ENCODE data around the gene TMEM63C.

The TMEM63C gene

DNA sequence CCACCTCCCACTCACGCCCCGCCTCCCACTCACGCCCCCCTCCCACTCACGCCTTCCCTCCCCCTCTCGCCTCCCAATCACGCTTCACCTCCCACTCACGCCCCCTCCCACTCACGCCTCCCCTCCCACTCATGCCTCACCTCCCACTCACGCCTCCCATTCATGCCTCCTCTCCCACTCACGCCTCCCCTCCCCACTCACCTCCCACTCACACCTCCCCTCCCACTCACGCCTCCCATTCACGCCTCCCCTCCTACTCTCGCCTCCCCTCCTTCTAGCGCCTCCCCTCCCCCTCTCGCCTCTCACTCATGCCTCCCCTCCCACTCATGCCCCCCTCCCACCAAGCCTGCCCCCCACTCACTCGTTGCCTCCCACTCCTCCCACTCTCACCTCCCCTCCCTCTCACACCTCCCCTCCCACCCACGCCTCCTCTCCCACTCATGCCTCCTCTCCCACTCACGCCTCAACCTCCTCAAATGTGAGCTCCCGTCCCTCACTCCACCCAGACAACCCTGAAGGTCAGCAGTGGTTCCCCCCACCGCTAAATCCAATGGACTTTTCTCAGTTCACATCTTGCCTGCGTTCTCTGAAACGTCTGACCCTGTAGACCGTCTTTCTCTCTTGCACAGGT, 39.8 kb downstream of the TMEM63C start:
- DNase-seq (ENCODE audit: low read depth in 2 of 2) = no peak

DNA sequence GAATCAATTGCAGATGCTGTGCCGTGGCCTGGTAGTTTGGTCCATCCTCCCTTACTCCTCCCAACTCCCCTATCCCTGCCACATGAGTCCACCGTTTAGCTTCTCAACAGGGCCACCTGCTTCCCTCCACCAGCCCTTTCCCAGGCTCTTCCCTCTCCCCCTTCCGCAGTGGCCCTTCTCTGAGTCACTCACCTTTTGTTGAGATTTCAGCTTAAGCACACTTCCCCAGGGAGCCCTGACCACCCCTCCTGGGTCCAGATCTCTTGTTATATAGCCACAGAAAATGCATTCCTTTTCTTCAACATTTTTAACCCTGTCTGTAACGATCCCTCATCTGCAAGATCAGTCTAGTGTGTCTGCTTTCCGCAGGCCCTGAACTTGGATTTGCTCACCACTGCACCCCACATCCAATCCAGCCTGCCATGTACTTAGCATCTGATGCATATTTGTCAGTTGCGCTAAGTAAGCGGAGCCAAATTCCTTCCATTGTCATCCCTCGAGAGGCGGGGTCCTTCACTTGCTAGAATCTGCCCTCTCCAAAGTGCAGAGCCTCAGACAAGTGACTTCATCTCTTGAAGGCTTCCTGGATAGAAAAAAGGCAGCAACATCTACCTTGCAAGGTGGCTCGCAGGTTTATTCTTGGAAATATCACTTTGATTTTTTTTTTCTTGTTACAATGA, 41.1 kb downstream of the TMEM63C start:
- DNase-seq (ENCODE audit: low read depth in 2 of 2) = no peak

DNA sequence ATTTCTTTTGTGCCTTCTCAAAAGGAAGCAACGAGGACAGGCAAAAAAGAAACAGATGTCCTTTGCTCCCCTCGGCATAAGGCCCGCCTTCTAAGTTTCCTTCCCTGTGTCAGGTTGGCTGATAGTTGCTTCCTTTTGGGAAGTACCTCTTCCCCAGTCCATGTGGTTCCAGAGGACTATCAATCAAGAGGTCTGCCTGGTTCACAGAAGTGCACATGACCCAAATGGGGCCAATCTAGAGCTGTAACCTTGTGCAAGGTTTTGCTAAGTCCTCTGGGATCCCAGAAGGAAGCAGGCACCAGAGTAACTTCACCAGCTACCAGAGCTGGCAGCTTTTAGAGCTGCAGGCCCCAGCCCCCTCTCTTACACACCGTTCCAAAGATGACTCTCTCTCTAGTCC, 42.6 kb downstream of the TMEM63C start:
- no peak for DNase-seq (ENCODE audit: low read depth in 2 of 2)

DNA sequence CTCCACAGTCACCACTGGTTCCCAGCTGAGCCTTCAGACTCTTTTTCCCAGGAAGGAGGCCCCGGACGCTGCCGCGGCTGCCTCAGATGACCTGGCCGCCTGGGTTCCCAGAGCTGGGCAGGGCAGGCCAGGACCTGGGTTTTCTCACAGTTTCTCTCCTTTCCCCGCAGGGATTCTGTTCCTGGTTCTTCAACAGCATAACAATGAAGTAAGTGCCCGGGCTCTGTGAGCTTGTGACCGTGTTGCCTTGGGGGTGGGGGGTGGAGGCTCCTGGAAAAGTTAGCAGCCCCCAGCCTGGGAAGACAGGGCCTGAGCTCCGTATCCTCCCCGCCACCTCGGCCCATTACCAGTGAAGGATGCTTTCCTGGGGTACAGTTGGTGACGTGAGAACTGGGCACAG, 43.7 kb downstream of the TMEM63C start:
- no peak for DNase-seq (ENCODE audit: low read depth in 2 of 2)

DNA sequence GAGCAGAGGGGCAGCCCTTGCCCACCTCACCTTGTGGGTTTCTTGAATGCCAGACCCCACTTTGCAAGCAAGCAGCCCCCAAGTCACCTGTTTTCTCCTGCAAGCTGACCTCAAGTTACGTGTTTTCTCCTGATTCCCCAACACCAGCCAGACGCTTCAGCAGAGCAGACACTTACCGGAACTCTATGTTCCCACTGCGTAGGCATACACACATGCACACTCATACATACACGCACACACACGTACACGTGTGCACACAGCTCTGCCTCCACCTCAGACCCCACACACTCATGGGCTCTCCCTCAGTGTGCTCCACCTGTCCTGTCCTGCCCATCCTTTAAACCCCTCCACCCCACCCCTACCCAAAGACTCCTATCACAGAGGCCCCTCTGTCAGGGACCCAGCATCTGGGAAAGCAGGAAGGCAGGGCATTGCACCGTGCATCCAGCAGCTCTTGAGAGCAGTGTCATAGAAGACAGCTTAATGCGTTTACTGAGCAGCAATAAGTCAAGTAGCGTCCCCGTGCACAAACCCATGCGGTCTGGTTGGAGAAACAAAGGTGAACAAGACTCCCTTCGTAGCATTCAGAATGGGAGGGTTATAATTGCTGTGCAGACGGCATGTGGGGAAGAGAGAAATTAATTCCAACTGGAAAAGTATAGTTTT, 44.4 kb downstream of the TMEM63C start:
- no peak for DNase-seq (ENCODE audit: low read depth in 2 of 2)

DNA sequence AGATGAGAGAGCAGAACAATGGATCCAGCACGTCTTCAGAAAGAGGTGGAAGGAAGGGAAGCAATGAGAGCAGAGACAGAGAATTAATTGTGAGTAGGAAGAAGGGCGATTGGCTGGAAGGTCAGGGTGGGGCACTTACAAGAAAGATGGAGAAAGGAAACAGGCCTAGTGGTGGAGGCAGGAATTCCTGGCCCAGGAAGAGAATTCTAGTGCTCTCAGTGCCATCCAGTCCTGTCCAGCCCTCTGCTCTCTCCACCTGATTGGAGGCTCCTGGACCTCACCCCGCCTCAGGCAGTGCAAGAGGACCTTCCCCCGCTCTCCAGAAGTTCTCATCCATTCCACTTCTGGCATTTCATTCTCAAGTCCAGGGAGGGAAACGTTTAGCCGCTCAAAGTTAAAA, 46.5 kb downstream of the TMEM63C start:
- DNase-seq (ENCODE audit: low read depth in 2 of 2) = no peak

DNA sequence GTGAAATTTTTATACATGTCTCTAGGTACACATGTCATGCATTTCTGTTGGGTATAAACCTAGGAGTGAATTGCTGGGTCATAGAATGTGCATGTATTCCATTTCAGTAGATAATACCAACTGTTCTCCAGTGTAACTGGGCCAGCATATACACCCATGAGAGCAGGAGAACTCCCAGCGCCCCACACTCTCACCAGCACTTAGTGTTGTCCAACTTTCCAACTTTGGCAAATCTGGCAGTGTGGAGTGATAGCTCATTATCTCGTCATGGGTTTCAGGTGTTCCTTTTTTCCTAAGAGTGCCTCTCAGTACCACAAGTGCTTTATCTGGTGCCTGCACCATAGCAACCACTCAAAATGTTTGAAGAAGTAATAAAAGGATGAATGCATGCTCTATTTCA, 49.3 kb downstream of the TMEM63C start:
- DNase-seq (ENCODE audit: low read depth in 2 of 2) = no peak

DNA sequence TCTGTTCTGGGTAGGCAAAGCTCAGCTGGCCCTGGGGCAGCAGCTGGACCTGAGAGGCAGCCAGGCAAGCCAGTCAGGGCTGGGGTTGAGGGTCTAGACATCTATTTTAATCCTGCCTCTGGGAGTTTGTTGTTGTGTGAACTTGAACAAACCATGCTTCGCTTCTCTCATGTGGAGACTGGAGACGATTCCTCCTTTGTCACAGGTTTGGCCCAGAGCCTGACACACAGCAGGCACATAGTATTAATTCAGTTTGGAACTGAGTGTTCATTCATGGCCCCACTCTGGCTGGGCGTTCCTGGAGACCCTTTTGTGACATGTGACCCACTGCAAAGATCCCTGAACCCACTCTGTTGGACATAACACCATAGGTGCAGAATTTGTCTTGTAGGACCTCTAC, 50.1 kb downstream of the TMEM63C start:
- no peak for DNase-seq (ENCODE audit: low read depth in 2 of 2)

DNA sequence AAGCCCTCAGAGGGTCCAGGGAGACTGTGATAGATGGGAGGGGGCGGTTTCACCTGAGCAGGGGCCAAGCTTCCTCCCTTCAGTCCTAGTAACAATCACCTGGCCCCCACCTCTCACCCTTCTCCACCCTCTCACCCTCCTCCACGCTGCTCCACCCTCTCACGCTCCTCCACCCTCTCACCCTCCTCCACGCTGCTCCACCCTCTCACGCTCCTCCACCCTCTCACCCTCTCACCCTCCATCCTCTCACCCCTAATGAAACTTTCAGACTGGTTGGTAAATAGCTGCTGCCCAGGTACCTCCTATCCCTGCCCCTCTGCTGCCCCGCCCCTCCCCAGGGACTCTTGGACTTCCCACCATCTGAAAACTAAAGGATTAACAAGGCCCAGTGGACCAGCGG, 55.2 kb downstream of the TMEM63C start:
- no peak for DNase-seq (ENCODE audit: low read depth in 2 of 2)

DNA sequence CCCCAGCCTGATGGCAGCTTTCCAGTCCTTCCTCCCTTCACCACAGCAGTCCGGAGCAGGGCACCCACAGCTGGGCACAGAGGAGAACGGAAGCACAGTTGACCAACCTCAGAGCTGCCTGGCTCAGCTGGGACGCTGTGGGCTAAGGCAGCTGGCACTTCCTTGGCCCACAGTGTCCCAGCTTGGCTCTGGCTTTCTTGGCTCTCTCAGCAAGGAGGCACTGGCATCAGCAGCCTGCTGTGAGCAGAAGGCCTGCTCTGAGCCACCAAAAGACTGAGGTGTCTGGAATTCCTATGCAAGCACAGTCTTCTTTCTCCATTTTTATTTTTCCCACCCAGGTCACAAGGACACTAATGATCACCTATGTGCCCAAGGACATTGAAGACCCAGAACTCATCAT, 56.8 kb downstream of the TMEM63C start:
- DNase-seq (ENCODE audit: low read depth in 2 of 2) = no peak

DNA sequence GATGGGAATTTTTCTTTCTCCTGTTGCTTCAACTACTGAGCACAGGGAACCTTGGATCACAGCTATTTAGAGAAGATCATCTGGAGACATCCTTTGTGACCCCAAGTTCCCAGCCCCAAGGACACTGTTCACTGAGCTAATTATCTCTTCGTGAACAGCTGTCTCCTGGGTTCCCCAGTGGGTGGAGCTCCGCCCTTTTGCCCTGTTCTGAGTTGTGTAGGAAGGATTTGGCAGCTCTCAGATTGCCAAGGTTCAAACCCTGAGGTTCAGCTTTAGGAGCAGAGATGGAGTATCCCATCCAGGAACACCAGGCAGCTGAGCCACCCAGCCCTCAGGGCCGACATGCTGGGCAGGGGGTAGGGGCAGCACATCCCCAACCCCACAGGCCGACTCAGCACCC, 57.4 kb downstream of the TMEM63C start:
- no peak for DNase-seq (ENCODE audit: low read depth in 2 of 2)

DNA sequence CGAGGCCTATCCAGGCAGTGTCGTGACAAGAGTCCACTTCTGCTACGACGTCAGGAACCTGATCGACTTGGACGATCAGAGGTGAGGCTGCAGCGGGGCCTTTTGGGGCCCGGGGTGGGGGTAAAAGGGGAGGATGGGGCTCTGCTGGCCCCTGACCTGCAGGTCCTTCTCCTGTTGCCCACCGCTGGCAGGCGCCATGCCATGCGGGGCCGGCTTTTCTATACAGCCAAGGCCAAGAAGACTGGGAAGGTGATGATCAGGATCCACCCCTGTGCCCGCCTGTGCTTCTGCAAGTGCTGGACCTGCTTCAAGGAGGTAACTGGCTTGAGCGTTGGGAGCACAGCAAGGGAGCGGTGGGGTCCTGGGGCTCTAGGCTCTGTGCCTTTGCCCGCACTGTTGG, 57.8 kb downstream of the TMEM63C start:
- DNase-seq (ENCODE audit: low read depth in 2 of 2) = no peak

DNA sequence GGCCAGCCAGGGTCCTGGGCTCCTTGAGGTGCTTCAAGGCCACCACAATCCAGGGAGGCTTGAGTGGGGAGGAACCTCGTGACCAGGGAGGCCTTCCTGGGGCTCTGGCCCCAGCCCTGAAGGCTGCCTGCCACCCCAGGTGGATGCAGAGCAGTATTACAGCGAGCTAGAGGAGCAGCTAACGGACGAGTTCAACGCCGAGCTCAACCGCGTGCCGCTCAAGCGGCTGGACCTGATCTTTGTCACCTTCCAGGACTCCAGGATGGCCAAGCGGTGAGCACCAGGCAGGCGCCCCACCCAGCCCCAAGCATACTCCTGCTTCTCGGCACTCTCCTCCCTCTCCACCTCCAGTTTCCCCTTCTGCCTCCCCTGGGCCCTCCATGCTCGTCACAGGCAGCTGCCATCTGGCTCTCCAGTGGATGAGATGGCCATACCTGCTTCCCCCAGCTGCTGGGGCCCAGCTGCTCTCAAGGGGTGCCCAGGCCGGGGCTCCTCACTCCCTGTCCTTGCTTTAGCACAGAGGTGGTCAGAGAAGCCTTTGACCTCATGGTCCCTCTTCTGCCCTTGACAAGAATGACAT, 58.8 kb downstream of the TMEM63C start:
- DNase-seq (ENCODE audit: low read depth in 2 of 2) = no peak

DNA sequence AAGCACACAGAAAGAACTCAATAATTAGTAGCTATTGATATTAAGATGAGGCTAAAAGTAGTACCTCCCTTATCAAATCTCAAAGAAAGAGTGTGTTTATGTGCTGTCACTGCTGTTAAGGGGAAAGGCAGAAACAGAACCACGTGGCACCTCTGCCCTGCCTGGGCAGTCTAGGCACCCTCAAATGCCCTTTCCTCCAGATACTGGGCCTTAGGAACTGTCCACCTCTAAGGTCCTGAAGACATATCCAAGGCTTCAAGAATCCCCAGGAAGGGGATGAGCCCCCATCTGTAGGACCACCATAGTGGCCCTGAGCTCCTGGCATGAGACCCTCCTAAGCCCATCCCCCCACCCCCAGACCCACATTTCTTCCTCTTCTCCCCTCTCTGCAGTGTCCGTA, 60.4 kb downstream of the TMEM63C start:
- DNase-seq (ENCODE audit: low read depth in 2 of 2) = no peak

DNA sequence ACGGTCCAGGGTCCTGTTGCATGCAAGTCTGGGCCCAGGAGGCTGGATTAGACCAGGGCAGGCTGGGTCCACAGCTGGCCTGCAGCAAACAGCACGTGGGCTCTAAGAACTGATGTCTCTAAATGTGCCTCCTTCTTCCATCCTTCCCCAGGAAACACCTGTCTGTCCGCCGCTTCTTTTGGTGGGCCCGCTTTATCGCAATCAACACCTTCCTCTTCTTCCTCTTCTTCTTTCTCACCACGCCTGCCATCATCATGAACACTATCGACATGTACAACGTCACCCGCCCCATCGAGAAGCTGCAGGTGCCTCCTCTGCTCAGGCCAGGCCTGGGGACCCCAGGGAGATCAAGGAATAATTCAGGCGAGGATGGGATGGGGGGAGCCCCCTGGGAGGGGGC, 61.2 kb downstream of the TMEM63C start:
- no peak for DNase-seq (ENCODE audit: low read depth in 2 of 2)

DNA sequence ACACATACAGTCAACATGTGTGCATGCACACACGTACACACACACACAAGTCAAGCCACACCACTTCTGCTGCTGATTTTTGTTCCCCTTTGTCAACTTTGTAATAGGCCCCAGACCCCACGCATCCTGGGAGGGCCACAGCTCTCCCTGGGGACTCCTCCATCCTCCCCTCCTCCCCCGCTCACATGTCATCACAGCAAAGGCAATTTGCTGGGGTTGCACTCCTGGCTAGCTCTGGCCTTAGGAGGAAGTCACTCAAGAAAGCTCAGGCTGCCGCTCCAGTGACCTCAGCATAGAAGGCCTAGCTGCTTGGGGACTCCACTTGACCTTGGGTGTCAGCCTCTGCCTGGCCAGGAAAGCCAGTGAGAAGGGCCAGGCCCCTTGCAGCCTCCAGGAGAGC, 62.3 kb downstream of the TMEM63C start:
- DNase-seq (ENCODE audit: low read depth in 2 of 2) = no peak

DNA sequence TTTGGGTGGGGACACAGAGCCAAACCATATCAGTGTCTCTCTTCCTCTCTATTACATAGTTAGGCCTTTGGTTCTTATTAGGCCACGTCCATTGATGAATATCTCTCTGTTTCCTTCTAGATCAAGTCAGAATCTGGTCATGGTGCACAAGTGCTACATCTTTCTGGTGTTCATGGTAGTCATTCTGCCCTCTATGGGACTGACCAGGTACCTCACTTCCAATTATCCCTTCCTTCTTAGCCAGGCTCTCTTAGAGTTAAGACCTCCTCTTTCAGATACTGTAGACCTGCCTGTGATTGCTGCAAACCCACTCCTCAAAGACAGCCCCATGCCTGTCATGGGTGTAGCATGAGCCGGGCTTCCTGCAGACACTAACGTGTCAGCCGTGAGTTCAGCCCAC, 64.2 kb downstream of the TMEM63C start:
- no peak for DNase-seq (ENCODE audit: low read depth in 2 of 2)

DNA sequence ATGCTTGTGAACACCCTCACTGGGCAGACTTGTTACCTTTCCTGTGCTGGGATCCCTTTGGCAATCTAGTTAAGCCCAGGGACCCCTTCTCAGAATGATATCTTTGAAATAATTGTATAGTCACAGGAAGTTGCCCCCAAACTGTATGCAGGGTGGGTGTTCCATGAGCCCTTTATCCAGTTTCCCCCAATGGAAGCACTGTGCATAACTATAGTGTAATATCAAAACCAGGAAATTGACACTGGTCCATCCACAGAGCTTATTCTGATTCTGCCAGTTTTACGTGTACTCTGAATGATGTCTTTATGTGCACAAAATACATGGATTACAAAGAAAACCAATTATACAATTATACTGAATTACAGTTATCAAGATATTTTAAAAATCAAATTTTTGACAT, 65.2 kb downstream of the TMEM63C start:
- DNase-seq (ENCODE audit: low read depth in 2 of 2) = no peak

DNA sequence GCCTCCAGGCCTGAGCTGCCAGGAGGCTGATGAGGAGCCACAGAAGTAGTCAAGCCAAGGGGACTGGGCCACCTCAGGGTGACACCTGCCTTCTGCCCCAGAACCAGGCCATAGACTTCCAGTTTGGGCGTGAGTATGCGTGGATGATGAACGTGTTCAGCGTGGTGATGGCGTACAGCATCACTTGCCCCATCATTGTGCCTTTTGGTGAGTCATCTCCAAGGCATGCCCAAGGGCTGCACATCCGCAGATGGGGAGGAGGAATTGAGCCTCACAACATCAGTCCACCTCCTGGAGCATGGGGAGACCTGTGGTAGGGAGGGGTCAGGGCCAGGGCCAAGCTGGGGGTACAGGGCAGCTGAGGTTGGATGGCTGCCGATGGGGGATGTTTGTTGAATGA, 67.1 kb downstream of the TMEM63C start:
- no peak for DNase-seq (ENCODE audit: low read depth in 2 of 2)

DNA sequence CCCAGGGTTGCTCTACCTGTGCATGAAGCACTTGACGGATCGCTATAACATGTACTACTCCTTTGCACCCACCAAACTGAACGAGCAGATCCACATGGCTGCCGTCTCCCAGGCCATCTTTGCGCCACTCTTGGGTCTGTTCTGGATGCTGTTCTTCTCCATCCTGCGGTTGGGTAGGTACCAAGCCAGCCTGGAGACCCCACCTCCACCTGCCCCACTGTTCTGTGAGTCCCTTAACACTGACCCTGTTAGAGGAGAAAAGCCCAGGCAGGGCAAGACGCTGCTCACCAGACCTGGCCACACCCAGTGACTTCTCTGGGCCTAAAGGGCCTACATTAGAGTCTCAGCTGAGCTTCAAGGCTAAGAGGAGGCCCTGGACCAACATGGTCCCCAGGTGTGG, 67.7 kb downstream of the TMEM63C start:
- DNase-seq (ENCODE audit: low read depth in 2 of 2) = no peak

DNA sequence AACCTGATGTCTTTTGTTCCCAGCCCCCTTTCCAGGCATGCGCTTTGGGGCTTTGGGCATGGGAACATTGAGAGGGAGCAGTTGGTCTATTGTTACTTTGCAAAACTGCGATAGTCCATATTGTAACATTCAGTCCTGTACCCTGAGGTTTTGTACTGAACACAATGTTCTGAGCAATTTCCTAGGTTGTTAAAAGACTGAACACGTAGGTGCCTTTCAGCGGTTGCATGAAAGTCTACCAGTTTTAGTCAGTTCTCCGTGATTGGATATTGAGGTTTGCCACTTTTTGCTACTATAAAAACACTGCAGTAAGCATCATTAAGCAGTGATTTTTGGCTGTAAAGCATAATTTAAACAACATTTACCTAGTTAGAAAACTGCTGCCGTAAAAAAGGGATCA, 69.3 kb downstream of the TMEM63C start:
- DNase-seq (ENCODE audit: low read depth in 2 of 2) = no peak

DNA sequence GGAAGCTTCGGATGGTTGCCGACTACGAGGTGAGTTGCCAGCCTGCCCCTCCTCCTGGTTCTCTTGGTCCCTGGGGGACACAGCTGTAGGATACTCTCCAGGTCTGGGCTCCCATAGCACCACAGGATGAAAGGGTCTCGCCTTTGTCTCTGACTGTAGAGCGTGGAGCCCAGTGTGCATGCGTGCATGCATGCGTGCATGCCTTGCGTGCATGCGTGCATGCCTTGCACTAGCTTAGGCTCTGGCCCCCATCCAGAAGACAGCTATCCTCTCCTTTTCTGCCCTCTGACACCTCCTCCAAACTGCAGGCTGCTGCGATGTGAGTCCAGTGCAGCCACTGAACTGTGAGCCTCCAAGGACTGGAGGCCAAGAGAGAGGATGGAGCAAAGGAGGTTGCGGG, 70.3 kb downstream of the TMEM63C start:
- no peak for DNase-seq (ENCODE audit: low read depth in 2 of 2)
